GM19035 (cell line): ENCODE measurements around the gene SERINC3.

Source experiments
- ATAC-seq: cut with Tn5 transposase; IDR thresholded peaks from one replicate; pipeline ENCODE4 v1.9.1; 2021; ENCODE audit not compliant: unreplicated experiment

Gene SERINC3

DNA sequence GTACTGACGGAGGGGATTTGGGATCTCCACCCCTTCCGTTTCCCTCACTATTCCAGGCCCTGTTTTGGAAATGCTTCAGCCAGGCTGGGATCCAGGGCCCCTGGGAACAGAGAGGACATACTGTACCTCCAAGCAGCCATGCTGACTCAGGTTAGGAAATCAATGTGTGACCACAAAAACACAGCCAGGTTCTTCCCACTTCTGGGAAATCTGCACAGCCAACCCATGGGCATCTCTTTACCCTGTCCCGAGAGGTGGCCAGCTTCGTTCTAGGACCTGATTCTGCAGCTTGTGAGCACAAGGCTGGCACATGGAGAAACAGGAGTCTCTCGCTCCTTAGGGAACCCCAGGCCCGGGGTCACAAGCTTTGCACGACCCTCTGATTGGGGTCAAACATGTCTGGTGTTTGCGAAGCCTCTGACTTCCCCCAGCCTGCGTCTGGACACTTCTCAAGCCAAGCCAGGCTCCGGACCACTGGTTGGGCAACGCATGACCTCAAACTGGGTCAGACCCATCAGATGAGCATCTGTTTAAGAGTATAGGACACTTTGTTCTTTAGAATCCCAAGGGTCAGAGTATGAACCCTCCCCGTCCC lies 54.5 kb downstream of the SERINC3 start:
- no peak for ATAC-seq

DNA sequence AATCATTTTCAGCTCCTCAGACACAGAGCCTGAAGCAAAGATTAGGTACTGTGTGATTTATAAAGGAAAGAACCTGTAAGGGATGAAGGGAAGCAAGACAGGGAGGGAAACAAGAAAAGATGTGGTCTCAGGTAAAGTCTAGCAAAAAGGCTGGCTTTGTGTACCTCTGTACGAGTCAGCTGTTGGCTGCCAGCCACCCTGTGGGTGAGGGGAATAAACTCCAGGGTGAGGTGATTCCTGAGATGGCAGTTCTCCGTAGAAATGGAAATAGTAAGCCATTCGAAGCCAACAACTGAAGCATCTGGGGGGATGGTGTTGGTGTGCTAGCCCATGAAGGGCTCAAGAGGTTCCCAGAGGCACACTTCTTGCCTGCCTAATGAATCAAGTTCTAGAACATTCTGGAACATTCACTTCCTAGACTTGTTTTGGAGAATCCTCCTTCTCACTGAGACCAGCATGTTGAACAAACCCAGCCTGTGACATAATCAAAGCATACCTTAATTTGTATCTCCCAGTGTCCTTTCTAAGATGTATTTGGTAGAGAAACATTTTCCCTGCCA lies 56.8 kb downstream of the SERINC3 start:
- no peak for ATAC-seq

DNA sequence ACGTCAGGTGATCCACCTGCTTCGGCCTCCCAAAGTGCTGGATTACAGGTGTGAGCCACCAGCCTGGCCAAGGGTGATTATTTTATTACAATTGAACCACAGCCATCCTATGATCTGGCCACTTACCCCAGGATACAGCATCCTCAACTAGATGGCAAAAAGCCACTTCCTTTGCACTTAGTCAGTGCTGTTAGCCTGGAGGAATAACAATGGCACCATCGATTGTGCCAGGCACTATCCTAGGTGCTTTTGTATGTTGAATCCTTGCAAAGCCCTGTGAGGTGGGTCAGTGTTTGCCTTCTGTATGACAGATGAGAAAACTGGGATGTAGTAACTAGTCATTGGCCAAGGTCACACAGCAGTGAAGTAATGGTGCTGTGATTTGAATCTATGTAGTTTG lies 57.4 kb downstream of the SERINC3 start:
- ATAC-seq: no peak

DNA sequence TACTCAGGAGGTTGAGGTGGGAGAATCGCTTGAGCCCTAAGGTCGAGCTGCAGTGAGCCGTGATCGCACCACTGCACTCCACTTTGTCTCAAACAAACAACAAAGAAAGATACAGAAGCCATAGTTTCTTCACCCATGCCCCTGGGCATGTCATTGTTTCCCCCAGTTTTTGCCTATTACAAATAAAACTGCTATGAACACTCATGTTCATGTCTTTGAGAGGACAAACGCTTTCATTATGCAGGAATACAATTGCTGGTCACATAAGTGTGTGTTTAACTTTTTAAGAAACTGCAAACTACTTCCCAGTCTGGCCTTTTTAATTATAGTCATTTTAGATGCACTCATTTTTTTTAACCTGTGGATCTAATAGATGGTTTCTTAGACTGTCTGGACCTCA lies 58.4 kb downstream of the SERINC3 start:
- no peak for ATAC-seq

DNA sequence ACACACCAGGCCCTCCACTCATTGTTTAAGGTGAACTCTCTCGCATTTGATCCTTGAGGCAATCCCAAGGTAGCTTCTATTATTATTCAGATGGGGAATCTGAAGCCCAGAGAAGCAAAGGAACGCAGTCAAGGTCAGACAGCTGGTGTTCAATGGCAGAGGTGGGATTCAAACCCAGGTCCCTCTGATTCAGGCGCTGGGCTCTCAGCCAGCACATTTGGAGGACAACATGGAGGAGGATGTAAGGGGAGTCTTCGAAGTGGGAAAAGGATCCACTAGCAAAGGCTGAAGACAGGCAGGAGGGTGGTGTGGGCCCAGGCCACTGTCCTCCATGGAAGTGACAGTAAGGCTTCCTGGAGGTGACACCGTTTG lies 60.1 kb downstream of the SERINC3 start:
- ATAC-seq: no peak

DNA sequence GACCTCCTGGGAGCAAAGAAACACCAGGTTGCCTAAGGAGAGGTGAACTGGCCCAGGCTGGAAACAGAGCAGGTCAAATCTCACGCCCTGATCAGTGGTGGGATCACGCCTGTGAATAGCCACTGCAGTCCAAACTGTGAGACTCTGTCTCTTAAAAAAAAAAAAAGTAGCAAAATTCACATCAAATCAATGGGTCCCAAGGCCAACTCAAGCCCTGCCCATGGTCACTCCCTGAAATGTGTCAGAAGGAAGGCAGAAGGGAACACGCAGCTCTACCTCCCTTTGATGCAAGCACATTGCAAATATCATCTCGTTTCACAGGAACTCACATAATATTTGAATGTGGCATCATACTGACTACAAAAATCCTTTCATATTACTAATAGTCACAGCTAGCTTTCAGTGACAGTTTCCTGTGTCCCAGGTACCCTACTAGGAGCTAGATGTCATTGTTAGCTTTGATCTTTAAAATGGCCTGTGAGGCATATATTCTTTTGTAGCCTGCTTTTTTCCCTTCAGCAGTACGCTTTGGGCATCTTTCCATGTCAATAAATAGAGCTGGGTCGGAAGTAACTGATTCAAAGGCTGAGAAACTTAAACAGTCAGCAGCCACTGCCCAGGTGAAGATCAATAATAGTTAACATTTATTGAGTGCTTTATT lies 60.6 kb downstream of the SERINC3 start:
- ATAC-seq: no peak

DNA sequence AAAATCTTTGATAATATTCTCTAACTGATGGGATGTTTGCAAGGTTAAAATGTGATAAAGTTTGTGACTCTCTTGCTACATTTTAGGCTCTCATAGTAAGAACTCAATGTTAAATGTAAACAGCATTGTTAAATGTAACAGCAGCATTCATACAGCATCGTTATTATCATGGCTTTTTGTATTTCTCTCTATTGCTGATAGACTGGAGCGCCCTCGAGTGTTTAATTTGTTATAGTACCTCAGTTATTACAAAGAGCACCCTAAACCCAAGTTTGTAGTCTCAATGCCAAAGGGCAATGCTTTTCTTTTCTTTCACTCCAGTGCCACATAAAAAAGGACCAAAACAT lies 61.1 kb downstream of the SERINC3 start:
- no peak for ATAC-seq

DNA sequence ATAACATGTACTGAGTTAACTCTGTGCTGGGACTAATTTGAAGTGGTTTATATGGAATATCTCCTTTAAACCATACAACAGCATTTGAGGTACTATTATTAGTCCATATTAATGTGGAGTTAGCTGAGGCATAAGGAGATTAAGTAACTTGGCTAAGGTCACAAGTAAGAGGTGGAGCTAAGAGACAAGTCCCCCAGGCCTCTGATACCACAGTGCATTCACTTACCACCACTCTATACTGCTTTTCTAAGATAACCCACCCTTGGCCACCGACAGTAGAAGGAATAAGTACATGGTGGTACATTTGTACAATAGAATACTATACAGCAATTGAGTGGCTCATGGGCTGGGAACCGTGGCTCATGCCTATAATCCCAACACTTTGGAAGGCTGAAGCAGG lies 62.6 kb downstream of the SERINC3 start:
- no peak for ATAC-seq

DNA sequence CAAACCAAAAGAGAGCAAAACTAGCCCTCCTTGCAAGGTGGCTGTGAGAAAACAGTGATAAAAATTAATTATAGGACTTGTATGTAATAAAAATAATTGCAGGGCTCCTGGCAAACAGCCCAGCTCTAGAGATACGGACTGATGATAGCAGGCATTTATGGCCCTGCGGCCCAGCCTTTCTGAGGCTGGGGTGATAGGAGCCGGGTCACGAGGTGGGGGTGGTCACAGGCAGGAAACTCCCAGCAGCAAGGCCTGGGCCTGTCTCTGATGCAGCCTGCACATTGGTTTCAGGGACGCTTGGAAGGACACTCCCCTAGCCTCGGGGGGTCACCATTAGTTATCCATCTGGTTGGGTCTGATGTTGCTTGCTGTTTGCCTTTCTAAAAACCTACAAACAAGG lies 64.9 kb downstream of the SERINC3 start:
- no peak for ATAC-seq

DNA sequence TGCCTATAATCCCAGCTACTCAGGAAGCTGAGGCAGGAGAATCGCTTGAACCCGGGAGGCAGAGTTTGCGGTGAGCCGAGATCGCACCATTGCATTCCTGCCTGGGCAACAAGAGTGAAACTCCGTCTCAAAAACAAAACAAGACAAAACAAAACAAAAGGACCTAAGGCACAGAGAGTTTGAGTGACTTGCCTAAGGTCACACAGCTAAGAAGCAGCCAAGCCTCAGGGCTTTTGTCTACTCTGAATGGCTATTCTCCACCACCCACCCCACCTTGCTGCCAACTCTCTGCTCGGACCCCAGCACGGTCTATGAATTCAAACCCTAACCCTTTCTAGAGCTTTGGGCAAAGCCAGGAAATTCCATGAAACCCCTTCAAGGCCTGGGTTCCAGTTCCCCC lies 65.3 kb downstream of the SERINC3 start:
- no peak for ATAC-seq

DNA sequence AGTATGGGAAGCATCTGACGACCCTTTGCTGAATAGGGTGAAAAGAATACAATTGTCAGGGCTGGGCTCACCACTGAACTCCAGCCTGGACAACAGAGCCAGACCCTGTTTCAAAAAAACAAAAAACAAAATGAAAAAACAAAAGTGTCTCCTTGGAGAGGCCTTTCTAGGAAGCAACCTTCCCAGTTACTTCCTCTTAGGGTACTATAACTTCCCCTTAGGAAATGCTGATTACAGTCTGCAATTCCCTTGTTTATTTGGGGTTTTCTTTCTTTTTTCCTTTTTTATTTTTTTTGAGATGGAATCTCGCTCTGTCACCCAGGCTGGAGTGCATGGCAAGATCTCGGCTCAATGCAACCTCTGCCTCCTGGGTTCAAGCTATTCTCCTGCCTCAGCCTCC lies 66.7 kb downstream of the SERINC3 start:
- ATAC-seq: no peak

DNA sequence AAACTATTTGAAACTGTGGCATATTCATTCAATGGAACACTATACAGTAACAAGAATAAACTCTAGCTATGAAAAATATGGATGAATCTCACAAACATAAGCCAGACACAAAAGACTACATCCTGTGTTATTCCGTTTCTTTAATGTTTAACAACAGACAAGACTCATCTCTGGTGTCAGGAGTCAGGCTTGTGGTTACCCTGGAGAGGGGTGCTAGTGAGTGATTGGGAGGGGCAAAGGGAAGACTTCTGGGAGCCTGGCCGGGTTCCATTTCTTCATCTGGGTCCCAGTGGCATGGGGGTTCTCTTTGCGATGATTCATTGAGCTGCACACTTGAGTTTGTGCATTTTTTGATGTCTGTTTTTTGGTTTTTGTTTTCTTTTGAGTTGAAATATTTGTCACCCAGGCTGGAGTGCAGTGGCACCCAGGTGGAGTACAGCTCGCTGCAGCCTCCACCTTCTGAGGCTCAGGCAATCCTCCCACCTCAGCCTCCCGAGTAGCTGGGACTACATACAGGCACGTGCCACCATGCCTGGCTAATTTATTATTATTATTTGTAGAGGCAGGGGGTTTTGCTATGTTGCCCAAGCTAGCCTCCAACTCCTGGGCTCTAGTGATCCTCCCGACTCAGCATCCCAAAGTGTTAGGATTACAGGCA lies 67.4 kb downstream of the SERINC3 start:
- no peak for ATAC-seq

DNA sequence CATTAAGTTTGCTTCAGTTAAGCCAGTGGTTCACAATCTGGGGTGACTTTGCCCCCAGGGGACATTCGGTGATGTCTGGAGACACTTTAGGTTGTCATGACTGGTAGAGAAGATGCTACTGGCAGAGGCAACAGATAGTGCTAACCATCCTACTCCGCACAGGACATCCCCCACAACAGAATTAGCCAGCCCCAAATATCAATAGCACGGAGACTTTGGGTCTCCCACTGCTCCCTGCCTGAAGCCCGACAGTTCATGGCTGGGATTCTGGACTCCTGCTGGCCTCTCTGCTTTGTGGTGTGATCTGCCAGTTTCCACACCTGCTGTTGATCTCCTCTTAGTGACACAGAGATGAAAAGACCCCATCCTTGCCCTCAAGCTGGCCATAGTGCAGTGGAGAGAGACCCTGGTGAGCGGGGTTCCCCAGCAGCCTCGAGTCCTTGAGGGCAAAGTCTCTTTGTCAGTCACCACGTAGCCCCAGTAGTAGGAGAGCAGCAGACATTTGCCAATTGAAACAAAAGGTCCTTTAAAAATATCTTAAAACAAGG lies 70.9 kb downstream of the SERINC3 start:
- ATAC-seq: no peak

DNA sequence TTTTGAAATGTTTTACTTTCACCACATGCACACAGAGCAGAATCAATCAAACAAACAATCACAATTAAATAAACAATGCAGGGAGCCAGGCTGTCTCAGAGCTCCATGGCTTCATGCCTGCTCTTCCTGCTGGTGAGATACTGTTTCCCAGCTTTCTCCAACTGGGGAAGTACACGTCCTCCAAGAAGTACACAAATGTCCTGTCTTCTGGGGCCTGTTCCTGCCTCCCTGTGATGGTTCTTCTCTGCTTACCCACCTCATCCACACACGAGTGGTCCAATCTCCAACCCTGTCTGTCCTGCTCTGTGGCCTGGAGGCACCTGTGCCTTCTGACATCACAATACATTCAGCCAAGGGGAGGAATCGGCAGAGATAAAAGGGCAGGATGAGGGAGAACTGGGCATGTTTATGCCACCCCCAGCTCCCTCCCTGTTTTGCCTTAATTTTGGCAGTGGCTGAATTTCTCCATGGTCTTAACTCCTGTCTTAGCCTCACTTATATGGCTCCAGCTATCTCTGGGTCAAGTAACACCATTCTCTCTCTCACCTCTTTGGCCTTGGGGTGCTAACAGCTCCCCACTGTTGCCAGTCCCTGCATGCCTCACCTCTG lies 71.5 kb downstream of the SERINC3 start:
- no peak for ATAC-seq

DNA sequence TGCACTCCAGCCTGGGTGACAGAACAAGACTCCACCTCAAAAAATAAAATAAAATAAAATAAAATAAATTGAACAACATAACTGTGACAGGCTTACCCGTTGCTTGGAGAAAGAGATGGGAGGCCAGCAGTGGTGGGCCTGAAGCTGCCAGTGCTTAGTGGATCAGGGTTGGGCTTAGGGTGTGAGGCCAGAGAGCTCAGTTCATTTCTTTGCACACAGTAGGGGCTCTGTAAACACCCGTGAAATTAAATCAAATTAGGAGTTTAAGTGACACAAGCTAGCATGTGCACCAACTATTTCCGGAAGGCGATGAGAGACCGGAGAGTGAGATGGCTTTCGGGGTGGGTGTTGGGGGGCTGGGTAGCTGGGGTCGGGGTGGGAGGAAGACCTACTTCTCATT lies 72.0 kb downstream of the SERINC3 start:
- no peak for ATAC-seq

DNA sequence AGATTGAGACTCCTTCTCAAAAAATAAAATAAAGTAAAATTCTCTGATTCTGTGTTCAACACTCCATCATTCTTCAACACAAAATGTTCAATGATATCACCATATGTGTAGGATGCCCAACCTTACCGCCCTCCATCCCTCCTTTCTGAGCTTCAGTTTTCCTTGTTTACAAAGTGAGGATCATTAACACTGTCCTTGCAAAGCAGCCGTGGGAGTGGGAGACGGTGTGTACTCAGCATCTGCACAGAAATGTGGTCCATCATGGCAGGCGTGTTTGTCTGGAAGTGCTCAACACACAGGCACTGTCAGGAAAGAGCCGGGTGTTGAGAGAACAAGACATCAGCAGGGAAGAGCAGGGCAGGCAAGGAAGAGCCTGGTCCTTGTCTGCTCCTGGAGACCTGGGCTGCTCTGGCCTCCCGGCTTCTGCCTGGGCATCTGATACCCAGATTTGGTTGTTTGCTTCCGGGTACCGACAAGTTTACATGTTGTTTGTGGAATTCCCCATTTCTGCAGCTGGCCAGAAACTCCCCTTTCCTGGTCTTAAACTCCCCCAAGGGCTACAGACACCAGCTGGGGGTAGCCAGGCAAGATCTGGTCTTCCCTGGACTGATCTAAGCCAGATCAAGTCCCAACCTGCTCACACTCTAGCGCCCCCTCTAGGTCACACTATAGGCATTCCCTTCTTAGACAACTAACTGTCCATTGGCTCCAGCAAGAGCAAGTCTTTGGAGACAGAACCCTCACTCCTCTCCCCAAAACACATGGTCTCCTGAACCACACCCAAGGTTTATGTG lies 72.9 kb downstream of the SERINC3 start:
- ATAC-seq: no peak

DNA sequence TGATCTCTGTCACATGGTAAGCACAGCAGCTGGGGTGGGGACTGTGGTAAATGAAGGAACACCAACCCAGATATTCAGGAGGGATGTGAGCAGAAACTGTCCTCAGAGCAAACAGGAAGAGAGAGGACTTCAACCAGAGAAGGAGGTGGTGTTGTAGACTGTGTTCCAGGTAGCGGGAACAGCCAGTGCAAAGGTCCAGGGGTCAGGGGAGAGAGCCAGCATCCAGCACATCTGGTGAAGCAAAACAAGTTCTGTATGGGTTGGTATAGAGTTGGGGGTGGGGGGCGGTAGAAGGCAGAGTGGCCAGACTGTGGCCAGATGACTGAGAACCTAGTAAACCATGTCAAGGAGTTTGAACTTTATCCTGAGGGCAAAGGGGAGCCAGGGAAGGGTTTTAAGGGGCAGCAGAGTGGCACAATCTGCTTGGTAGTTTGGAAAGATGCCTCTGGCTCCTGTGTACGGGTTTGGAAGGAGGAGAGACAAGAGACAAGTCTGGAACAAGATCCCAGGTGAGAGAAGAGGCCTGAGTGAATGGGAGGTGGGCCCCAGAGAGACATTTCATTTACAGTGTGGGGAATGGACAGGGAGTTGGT lies 73.9 kb downstream of the SERINC3 start:
- no peak for ATAC-seq
